SU-DHL-6 (cell line): ENCODE results near the gene CASP8.
A peak's percentile ranks its signal among the peaks of the same experiment; 100 is the strongest.

Source experiments
- H2AFZ ChIP-seq: fragments of 200-600 bp; sonication (generic); 2 replicates; pipeline ENCODE4 v1.6.1; 2014; ENCODE audit warnings: low read depth, mild to moderate bottlenecking, moderate library complexity, mixed read lengths, antibody characterized with exemption, low read length; ENCODE audit not compliant: severe bottlenecking
- H3F3A ChIP-seq: fragments of 200-600 bp; shearing (Covaris generic); 2 replicates; pipeline ENCODE4 v1.6.0; 2016; ENCODE audit warnings: antibody characterized with exemption, mild to moderate bottlenecking; ENCODE audit not compliant: insufficient read depth
- H3K27ac ChIP-seq: fragments of 200-600 bp; sonication (generic); 2 replicates; pipeline ENCODE4 v1.5.1; 2016; ENCODE audit warnings: low read depth, mild to moderate bottlenecking, low read length, moderate library complexity, mixed read lengths
- H3K27me3 ChIP-seq: fragments of 200-600 bp; sonication (generic), shearing (Covaris generic); 2 replicates; pipeline ENCODE4 v1.6.0; 2014; ENCODE audit warnings: mild to moderate bottlenecking, low read length
- H3K36me3 ChIP-seq: fragments of 200-600 bp; sonication (generic); 2 replicates; pipeline ENCODE4 v1.6.1; 2014; ENCODE audit warnings: mild to moderate bottlenecking, low read length, mixed read lengths
- H3K4me2 ChIP-seq: fragments of 300-600, 200-600 bp; shearing (Covaris generic), sonication (generic); 2 replicates; pipeline ENCODE4 v1.6.0; 2014; ENCODE audit warnings: low read length, low read depth, mild to moderate bottlenecking; ENCODE audit not compliant: poor library complexity, severe bottlenecking
- H3K4me3 ChIP-seq: fragments of 200-600 bp; sonication (generic); 2 replicates; pipeline ENCODE4 v1.5.1; 2014; ENCODE audit warnings: antibody characterized with exemption, low read length, mild to moderate bottlenecking, mixed read lengths; ENCODE audit not compliant: insufficient read depth, poor library complexity, severe bottlenecking
- H3K79me2 ChIP-seq: fragments of 200-600 bp; sonication (generic); 2 replicates; pipeline ENCODE4 v1.6.1; 2014; ENCODE audit warnings: mild to moderate bottlenecking, low read length, moderate library complexity; ENCODE audit not compliant: insufficient read depth
- H3K9ac ChIP-seq: fragments of 200-600 bp; sonication (generic); 2 replicates; pipeline ENCODE4 v1.7.0; 2014; ENCODE audit warnings: mild to moderate bottlenecking, low read length
- H3K9me2 ChIP-seq: fragments of 200-600 bp; sonication (generic); replicated peaks from 2 replicates; pipeline ENCODE4 v1.6.1; 2014; ENCODE audit warnings: low read length; ENCODE audit not compliant: insufficient read depth
- H3K9me3 ChIP-seq: fragments of 200-600 bp; sonication (generic); 2 replicates; pipeline ENCODE4 v1.6.1; 2014; ENCODE audit warnings: low read length, mixed read lengths; ENCODE audit not compliant: insufficient read depth
- H4K20me1 ChIP-seq: fragments of 200-600 bp; sonication (generic); 2 replicates; pipeline ENCODE4 v1.6.1; 2014; ENCODE audit warnings: low read depth, mild to moderate bottlenecking, antibody characterized with exemption, low read length, moderate library complexity, mixed read lengths
- CTCF ChIP-seq: fragments of 200-600 bp; sonication (generic); IDR thresholded peaks from one replicate; pipeline ENCODE4 v1.5.1; 2017; ENCODE audit warnings: antibody characterized with exemption, mild to moderate bottlenecking, low read length, moderate library complexity; ENCODE audit not compliant: insufficient read depth, poor library complexity, severe bottlenecking
- EZH2phosphoT487 ChIP-seq: fragments of 200-600 bp; sonication (generic), shearing (Covaris generic); conservative IDR thresholded peaks from 2 replicates; pipeline ENCODE4 v1.6.1; 2018; ENCODE audit warnings: mild to moderate bottlenecking, antibody characterized with exemption, low read length, moderate library complexity, mixed read lengths

CASP8 gene

GRCh38 chr2:201258666-201259615, 1.4 kb upstream of the CASP8 start:
- Histone ChIP-seq H3K9me2 (no peaks in the 10 kb centered on the region), H3K9ac (peak overlapping the region; percentile 66), H3K27ac (peak overlapping the region; percentile 88), H4K20me1 (no peaks in the 10 kb centered on the region), H3K4me3 (peak overlapping the region; percentile 51), H3K36me3 (no peaks in the 10 kb centered on the region), H3K27me3 (no peaks in the 10 kb centered on the region), H3K4me2 (peak overlapping the region; percentile 99), H2AFZ (peak overlapping the region; percentile 52), H3K9me3 (no peaks in the 10 kb centered on the region), H3K79me2 (peaks cover 34% of the 10 kb centered on the region), H3F3A (peaks cover 35% of the 10 kb centered on the region)
- TF ChIP-seq CTCF (no peak), EZH2phosphoT487 (no peak)

DNA sequence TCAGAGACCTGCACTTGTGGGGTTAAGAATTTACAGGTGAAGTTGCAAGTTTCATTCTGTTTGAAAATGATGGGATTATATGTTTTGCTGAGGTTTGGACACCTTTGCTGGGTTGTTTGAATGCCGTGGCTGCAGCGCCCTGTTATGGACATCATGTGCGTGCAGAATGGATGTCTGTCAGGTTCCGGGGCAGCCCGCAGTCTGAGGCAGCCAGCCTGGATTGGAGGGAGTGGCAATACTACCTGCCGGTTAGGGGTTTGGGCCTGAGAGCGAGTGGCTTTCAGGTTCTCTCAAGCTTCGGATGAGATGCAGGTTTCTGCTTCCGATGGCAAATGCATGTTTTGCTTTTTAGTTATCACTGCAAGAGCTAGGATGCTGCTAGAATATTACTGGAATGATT, 1.1 kb downstream of the CASP8 start:
- no peaks in the 10 kb centered on the region for H3K27me3 ChIP-seq
- H3K36me3 ChIP-seq = no peaks in the 10 kb centered on the region
- H3K9me2 ChIP-seq = no peaks in the 10 kb centered on the region
- H3K9ac ChIP-seq = peak overlapping the region; percentile 66
- H4K20me1 ChIP-seq = no peaks in the 10 kb centered on the region
- peak overlapping the region; percentile 88 for H3K27ac ChIP-seq
- H3K4me3 ChIP-seq = peak overlapping the region; percentile 72
- no peak overlapping the region for H2AFZ ChIP-seq
- H3K9me3 ChIP-seq = no peaks in the 10 kb centered on the region
- TF ChIP-seq CTCF (no peak), EZH2phosphoT487 (no peak)
- H3F3A ChIP-seq = peaks cover 30% of the 10 kb centered on the region
- peak overlapping the region; percentile 99 for H3K4me2 ChIP-seq
- H3K79me2 ChIP-seq = peaks cover 59% of the 10 kb centered on the region

DNA sequence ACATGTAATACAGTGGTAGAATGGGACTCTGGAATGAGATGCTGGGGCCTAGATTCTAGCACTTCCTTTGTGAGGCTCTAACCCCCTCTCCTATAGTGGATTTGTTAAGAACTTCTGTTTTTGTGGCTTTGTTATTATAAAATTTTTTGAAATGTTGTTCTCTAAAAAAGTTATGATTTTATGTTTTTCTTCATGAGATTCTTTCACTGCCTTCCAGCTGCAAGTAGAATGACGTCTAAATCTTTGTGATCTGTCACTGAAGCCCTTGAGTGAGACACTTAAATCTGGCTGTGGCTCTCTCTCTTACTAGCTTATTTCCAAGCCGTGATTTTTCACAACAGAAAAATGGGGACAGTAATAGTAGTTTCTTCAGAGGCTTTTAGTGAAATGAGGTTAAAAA, 1.6 kb downstream of the CASP8 start:
- no peaks in the 10 kb centered on the region for H3K27me3 ChIP-seq
- H3K4me3 ChIP-seq = peak overlapping the region; percentile 72
- peak overlapping the region; percentile 66 for H3K9ac ChIP-seq
- no peaks in the 10 kb centered on the region for H3K9me3 ChIP-seq
- no peaks in the 10 kb centered on the region for H3K9me2 ChIP-seq
- no peak for TF ChIP-seq EZH2phosphoT487
- TF ChIP-seq CTCF = no peak
- H3K79me2 ChIP-seq = peaks cover 63% of the 10 kb centered on the region
- no peak overlapping the region for H2AFZ ChIP-seq
- H3F3A ChIP-seq = peaks cover 27% of the 10 kb centered on the region
- no peaks in the 10 kb centered on the region for H3K36me3 ChIP-seq
- peak overlapping the region; percentile 99 for H3K4me2 ChIP-seq
- peak overlapping the region; percentile 88 for H3K27ac ChIP-seq
- H4K20me1 ChIP-seq = no peaks in the 10 kb centered on the region
